ENCODE results near the gene PLEKHG4B. TPM values are rescaled to one million over a fixed set of nuclear protein-coding genes. Genes with fewer than 3 reads are reported as not detected.
"Not testable (repeated sequence)": the region's sequence is repeated elsewhere in the genome, so short reads cannot be mapped to it uniquely, and the experiment has no call there.

PLEKHG4B gene
- total RNA-seq, 1 experiment from 2014 or later, result 0.02 TPM

GRCh38 chr5:213803-214395 is 121.9 kb downstream of the PLEKHG4B start:
- no TSS peak for BruUV-seq (replicated peaks)
- Histone ChIP-seq H3K27ac (ENCODE audit: low read depth, low read length) (no peak overlapping the region), H3K9me3 (ENCODE audit: control insufficient read depth in 1 of 2, insufficient read depth in 1 of 2, low read depth in 1 of 2, low read length in 2 of 2) (no peaks in the 10 kb centered on the region), H3K27me3 (ENCODE audit: insufficient read depth, low read length) (no peaks in the 10 kb centered on the region), H3K9me2 (ENCODE audit: insufficient read depth) (no peaks in the 10 kb centered on the region), H2AFZ (ENCODE audit: low read depth, low read length, poor library complexity, severe bottlenecking) (no peak overlapping the region), H3K4me3 (replicated peaks in 1 of 2; ENCODE audit: low read depth in 1 of 2, low read length in 2 of 2) (no peak overlapping the region), H3K79me2 (ENCODE audit: insufficient read depth, low read length) (peaks cover 29% of the 10 kb centered on the region), H4K20me1 (ENCODE audit: insufficient read depth) (no peaks in the 10 kb centered on the region; the same call in 1 of the 2 replicates), H3K4me2 (ENCODE audit: low read length) (no peak overlapping the region), H3K9ac (ENCODE audit: low read length) (no peak overlapping the region), H3K36me3 (ENCODE audit: control insufficient read depth in 1 of 2, insufficient read depth in 2 of 2, low read length in 2 of 2) (0 out of 4 replicates have a peak, but pooled peaks cover 3 to 6% of the 10 kb centered on the region in 2 experiments), H3K4me1 (ENCODE audit: control insufficient read depth in 1 of 2, insufficient read depth in 2 of 2, low read length in 2 of 2) (no peaks in the 10 kb centered on the region; a peak in 1 of 4 replicates)
- intact Hi-C loops (cut with micrococcal nuclease), result no loop called here
- ChIA-PET POLR2A (no interaction called here), RAD21 (ENCODE audit: low non-redundant PET in 1 of 2, low total read pairs in 2 of 2, uncharacterized antibody in 2 of 2, unreplicated experiment in 2 of 2) (no interaction called here), CTCF (no interaction called here)
- TF ChIP-seq ELF1 (IDR thresholded peaks at IDR 0.05; ENCODE audit: borderline replicate concordance, low read depth) (no peak), CTCF (IDR thresholded peaks at IDR 0.05 in 2 of 3, conservative IDR thresholded peaks at IDR 0.05 in 1 of 3; ENCODE audit: borderline replicate concordance in 1 of 3, insufficient read depth in 1 of 3, low read depth in 2 of 3, low read length in 2 of 3) (no peak), FOSL1 (IDR thresholded peaks at IDR 0.05; ENCODE audit: low read depth) (no peak), SIN3A (IDR thresholded peaks at IDR 0.05; ENCODE audit: low read depth) (no peak), POLR2A (IDR thresholded peaks at IDR 0.05; ENCODE audit: borderline replicate concordance, extremely low read depth, insufficient read depth, insufficient read length) (no peak), ZNF274 (IDR thresholded peaks at IDR 0.05; ENCODE audit: low read depth, low read length) (no peak), ATF3 (IDR thresholded peaks at IDR 0.05) (no peak), REST (IDR thresholded peaks at IDR 0.05; ENCODE audit: low read depth) (no peak), CBX3 (IDR thresholded peaks at IDR 0.05; ENCODE audit: low read depth) (no peak), SP1 (IDR thresholded peaks at IDR 0.05; ENCODE audit: low read depth) (no peak), EGR1 (IDR thresholded peaks at IDR 0.05; ENCODE audit: low read depth) (no peak)
- ATAC-seq, result no peak
- DNase-seq (ENCODE audit: low read depth, low spot score), result no peak

- RAD21 ChIA-PET (ENCODE audit: low non-redundant PET in 1 of 2, low total read pairs in 2 of 2, uncharacterized antibody in 2 of 2, unreplicated experiment in 2 of 2); ATAC-seq; H3K9me3 ChIP-seq (ENCODE audit: control insufficient read depth in 1 of 2, insufficient read depth in 1 of 2, low read depth in 1 of 2, low read length in 2 of 2); H2AFZ ChIP-seq (ENCODE audit: low read depth, low read length, poor library complexity, severe bottlenecking); H3K9me2 ChIP-seq (ENCODE audit: insufficient read depth); CTCF ChIA-PET; H3K9ac ChIP-seq (ENCODE audit: low read length); H4K20me1 ChIP-seq (ENCODE audit: insufficient read depth); H3K4me1 ChIP-seq (ENCODE audit: control insufficient read depth in 1 of 2, insufficient read depth in 2 of 2, low read length in 2 of 2); intact Hi-C loops (cut with micrococcal nuclease); H3K4me3 ChIP-seq (replicated peaks in 1 of 2; ENCODE audit: low read depth in 1 of 2, low read length in 2 of 2); BruUV-seq (replicated peaks); H3K4me2 ChIP-seq (ENCODE audit: low read length); H3K36me3 ChIP-seq (ENCODE audit: control insufficient read depth in 1 of 2, insufficient read depth in 2 of 2, low read length in 2 of 2); DNase-seq (ENCODE audit: low read depth, low spot score); POLR2A ChIA-PET; H3K27me3 ChIP-seq (ENCODE audit: insufficient read depth, low read length); H3K27ac ChIP-seq (ENCODE audit: low read depth, low read length): not testable (repeated sequence)
- H3K79me2 ChIP-seq (ENCODE audit: insufficient read depth, low read length), result peaks cover 34% of the 10 kb centered on the region
These were observed 123.3 kb downstream of the PLEKHG4B start for GRCh38 chr5:215256-215655.

All from HCT116 (cell line).